GM21786 (cell line): Measurements from ENCODE around the gene LHFPL4.
"Not testable (repeated sequence)": the region's sequence is repeated elsewhere in the genome, so short reads cannot be mapped to it uniquely, and the experiment has no call there.

Experiments
- ATAC-seq: cut with Tn5 transposase; IDR thresholded peaks from one replicate; pipeline ENCODE4 v1.9.1; 2021; ENCODE audit not compliant: unreplicated experiment

LHFPL4 gene

DNA sequence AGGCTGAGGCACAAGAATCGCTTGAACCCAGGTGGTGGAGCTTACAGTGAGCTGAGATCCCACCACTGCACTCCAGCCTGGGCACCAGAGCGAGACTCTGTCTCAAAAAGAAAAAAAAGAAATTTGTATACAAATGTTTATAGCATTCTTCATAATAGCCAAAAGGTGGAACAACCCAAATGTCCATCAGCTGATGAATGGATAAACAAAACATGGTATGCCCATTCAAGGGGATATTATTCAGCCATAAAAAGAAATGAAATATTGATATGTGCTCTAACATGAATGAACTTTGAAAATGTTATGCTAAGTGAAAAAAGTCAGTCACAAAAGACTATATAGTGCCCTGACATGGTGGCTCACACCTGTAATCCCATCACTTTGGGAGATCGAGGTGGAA is 11.4 kb downstream of the LHFPL4 start:
- no peak for ATAC-seq

DNA sequence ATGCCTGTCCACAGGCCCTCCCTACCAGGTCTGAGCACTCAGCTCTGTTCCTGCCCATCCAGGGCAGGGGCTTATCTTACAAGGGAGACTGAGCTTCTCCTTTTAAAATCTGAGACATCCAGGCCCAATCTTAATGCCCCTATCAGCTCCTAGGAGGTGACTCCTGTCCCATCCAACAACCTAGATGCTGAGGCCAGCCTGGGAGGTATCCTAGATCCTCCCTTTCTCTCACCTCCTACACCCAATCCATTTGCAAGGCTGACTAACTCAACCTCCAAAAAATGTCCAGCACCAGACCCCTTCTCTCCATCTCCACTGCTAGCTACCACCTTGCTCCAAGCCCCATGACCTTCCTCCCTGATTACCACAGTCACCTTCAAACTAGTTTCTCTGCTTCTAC is 17.4 kb downstream of the LHFPL4 start:
- no peak for ATAC-seq

DNA sequence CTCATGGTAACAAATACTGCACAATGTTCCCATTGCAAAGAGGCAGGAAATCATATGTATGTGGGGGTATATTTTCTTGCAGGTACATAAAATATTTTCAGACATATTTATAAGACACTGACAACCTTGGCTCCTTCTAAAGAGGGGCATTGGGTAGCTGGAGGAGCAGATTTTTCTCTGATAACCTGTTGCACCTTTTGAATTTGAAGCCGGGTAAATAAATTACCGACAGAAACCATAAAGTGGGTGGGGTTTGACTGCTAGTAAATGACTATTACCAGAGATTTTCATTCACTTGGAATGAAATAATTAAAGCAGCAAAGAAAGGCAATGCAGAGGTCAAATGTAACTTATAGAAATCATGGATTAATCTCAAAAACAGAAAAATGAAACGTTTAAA is 19.2 kb downstream of the LHFPL4 start:
- no peak for ATAC-seq

DNA sequence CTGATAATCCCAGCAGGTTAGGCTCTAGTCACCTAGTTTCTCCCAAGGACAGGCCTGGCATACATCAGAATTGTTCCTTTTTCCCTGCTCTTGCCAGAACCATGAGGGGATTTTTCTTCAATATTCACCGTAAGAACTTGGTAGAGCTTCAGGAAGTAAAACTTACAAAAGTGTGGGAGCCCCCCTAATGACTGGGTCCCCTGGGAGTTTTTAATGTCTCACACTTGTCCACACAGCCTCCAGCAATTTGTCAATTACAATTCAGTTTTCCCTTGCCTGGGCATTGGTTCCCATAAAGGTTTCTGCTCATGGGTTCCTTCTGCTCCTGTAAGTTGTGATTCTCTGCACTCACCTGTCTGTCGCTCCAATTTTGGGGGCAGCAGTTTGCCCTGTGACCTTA is 28.5 kb downstream of the LHFPL4 start:
- no peak for ATAC-seq

DNA sequence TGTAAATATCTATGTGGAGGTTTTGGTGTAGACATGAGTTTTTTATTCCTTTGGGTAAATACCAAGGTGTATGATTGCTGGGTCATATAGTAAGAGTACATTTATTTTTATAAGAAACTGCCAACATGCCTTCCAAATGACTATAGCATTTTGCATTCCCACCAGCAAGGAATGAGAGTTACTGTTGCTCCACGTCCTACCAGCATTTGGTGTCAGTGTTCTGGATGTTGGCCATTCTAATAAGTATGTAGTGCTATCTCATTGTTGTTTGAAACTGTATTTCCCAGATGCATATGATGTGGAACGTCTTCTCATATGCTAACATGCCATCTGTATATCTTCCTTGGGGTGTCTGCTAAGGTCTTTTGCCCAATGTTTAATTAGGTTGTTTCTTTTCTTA is 38.7 kb downstream of the LHFPL4 start:
- no peak for ATAC-seq

DNA sequence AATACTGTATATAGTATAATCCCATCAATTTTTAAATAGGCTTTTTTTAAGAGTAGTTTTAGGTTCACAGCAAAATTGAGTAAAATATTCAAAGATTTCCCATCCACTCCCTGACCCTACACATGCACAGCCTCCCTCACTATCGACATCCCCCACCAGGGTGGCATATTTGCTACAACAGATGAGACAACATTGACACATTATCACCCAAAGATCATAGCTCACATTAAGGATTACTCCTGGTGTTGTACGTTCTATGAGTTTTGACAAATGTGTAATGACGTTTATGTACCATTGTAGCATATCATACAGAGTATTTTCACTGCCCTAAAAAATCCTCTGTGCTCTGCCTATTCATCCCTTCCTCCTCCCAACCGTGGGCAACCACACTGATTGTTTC is 39.3 kb downstream of the LHFPL4 start:
- ATAC-seq = no peak

DNA sequence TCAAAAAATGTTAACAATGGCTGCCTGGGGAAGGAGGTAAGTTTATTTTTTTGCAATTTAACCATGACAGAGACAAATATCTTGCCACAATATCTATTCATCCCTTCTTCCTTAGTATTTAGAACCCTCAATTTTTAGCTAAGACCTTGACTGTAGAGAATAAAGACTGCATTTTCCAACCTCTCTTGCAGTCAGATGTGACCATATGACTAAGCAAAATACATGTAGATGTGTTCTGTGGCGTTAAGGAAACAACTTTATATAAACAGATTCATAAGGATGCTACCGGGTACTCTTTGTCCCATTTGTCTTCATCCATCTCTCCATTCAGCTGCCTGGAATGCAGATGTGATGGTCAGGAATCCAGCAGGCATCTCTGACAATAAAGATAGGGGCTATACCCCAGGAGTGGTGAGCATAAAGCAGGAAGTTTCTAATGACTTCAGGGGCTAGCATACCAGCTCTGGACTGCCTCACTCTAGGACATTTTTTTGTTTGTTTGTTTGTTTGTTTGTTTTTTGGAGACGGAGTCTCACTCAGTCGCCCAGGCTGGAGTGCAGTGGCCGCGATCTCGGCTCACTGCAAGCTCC is 41.1 kb downstream of the LHFPL4 start:
- ATAC-seq = no peak

DNA sequence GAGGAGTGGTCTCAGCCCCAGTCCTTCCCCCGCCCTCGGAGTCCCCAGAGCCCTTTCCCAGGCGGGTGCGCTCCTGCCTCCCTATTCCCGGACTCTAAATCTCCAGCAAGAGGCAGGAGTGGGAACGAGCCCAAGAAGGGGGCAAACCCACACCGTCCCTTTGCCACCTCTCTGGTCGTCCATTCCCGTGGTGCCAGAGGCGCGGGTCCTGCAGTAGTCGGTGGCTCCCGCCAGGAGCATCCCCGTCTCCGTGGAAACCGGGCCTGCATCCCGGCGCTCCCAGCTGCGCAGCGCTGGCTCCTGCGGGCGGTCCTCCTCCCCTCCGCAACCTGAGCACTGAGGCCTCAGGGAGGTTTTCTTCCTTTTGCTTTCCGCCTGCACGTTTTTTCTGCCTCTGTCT is 44.8 kb downstream of the LHFPL4 start:
- ATAC-seq = no peak

DNA sequence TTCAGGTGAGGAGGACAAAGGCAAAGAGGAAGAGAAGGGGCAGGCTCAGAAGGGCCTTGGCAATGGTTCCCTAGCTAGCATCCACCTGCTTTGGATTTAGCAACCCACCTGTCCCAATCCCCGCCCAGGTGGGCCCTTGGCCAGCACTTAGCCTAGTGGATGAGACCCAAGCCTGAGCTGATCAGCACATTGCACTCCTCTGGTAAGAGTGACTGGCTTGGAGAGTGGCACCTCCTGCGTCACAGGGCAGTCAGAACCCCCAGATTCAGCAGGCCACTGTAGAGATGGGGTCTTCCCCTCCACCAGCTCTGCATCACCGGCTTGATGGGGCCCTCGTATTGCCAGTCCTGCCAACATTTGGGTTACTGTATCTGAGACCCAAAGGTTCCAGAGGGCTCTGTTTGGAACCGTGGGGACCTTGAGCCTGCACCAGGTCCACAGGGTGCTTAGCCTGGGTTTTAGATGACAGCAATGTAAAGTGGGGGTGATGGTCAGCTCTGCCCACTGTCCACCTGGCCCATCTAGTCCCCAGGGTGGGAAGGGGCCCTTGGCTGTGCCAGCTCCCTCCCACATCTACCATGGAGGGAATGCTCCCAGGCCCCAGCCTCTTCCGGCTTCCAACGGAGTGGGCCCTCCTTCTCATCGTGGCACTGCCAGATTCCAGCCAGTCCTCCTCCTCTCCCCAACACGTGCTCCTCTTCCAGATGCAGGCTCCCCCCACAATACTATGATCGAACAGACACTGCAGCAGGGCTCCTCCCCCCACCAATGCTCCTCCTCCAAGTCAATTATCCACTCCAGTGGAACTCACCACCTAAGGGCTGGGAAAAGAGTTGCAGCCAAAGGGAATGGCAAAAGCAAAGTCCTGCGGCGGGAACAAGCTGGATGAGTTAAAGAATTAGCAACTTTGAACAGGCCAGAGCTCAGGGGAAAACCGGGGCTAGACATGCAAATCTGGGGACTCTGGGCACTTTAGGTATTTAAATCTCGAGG is 45.7 kb downstream of the LHFPL4 start:
- ATAC-seq = no peak

DNA sequence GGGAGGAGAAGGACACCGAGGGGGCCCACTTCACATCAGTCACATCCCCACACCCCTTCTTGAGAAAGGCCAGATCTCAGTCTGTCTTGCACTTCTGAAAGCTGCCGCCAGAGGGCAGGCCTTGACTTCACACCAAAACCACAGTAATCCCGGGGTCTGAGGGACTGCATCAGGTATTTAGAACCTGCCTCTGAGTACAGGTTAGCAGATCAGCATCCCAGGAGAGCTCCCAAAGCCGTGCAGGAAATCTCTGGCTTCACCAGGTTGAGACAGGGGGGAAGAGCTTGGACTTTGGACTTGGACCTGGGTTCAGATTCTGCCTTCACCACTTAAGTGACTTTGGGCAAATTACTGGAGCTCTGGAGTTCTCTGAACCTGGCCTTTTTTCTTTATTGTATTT is 50.3 kb downstream of the LHFPL4 start:
- ATAC-seq = no peak

DNA sequence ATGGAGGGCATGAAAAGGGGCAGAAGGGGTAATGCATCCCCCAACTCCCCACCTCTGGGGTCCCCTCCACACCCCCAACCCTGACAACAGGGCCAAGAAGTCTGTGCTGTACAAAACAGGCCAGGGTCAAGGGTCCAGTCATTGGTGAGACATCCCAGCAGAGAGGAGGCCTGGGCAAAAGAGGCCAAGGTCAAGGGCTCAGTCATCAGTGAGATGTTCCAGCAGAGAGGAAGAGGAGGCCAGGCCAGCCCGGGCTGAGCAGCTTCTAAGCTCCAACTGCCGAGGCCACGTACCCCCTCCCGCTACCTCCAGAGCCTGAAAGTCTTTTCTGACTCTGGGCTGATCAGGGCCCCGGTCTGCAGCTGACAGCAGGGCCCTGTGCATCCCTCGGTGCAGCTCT is 52.4 kb downstream of the LHFPL4 start:
- no peak for ATAC-seq

DNA sequence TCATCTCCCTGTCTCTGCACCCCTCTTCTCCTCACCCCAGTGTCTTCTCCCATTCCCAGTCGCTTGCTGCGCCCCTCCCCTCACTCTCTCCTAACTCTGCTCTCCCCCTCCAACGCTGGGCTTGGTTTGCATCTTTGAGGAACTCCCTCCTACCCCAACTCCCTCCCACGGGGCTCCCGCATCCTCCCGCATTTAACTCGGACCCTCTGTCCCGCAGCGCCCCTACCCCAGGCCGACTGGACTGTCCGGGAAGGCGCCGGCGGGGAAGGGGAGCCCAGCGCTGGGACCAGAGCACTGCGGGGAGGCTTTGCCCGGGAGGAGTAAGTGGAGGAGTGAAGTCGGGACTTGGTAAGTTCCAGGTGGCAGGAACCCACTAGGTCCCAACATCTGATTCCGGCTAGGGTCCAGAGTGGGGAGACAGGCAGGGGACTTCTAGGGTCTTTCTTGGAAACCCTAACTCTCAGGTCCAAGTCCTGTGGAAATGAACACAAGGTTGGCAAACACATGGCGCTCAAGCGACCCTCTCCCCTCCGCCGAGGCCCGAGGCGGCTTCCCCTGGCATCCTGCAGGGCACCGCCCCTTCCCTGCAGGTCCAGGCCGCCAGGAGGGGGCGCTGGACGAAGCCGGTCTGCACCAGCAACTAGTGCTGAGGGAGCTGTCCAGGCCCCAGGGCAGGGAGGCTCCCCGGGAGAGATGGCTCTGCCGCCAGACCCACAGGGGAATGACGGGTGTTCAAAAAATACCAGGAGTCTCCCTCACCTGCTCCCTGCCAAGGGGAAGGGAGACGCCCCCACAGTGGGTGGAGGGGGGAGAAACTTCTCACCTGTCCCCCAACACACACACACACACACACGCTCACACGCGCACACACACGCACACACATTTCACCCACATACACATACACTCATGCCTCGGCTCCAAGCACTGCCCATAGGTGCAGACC is 53.2 kb downstream of the LHFPL4 start:
- ATAC-seq = no peak

DNA sequence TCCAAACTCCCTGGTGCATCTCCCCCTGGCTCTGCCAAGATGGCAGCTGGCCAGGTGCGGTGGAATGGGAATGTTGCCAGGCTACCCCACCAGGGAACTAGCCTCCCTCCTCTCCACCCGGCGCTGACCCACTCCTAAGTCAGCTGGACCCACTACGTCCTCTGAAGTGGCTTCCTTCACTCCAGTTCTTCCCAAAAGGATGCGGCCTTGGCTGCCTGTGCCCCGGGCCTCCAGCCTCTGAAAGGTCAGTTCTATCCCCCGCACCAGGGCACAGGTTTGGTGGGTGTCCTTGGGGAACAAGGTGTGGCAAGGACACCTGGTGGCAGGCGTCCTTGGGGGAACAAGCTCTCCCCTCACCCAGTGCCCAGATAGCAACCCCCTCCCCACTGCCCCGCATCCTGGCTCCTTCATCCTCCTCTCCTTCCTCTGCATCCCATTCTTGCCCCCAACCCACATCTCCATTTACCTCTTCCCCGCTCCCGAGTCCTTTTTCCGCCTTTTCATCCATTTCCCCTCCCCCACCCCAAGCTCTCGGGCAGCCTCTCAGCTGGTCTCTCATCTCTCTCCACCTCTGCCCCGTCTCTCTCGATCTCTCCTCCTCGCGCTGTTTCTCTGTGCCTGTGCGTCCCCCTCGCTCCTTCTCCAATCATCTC is 54.0 kb downstream of the LHFPL4 start:
- ATAC-seq = no peak

DNA sequence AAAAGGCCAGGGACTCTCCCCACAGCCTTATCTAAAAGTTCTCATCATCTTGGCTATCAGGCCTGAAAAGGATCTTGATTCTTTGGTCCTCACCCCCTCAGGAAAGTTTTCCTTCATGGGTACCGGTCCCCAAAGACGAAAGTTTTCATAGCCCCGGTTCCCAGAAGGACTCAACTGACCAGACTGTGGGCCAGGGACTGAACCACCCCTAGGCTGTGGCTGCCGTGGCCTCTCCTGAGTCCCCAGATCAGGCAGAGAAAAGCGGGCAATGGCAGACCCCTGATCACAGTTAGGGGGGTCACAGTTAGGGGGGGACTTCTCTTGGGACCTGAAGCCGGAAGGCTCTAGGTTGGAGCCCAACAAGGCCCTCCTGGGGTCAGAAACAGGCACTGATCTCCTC is 54.8 kb downstream of the LHFPL4 start:
- ATAC-seq = no peak

DNA sequence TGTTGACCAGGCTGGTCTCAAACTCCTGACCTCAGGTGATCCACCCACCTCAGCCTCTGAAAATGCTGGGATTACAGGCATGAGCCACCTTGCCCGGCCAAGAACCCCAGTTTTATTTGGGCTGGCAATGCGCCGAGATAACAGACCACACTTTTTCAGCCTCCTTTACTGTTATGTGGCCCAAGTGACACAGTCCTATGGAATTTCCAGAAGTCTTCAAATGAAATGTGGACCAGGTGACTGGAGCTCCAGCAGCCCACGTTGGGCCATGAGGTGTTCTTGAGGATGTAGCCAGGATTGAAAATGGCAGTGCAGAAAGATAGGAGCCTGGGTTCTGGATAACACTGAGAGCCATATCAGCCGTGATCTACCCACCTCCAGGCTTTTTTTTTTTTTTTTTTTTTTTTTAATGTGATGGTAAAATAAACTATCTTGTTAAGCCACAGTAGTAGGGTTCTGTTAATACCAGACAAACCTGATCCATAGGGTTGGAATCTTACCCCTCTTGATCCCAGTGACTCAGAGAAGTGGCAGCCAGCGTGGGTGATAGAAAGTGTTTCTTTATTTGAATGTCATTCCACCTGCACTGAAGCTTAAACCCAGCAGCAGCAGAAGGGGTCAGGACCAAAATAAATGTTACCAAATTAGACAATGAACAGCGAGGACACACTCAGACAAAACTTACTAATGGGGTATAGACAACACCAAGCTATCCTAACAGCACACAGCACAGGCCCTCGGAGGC is 55.6 kb downstream of the LHFPL4 start:
- no peak for ATAC-seq

DNA sequence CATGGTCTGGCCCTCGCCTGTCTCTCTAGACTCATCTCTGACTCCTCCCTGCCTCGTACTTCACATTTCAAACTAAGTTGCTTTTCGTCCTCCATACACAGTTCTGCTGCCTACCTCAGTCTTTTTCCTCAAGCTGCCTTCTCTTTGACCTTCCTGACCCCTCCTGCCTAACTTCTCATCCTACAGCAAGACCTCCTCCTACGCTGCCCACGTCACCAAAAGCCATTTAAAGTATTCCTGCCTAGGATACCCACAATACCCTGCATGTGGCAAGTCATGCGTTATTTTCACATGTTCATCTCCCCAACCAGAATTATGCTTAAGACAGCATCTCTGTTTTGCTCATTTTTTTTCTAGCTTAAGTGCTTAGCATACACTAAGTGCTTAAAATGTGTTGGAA is 56.7 kb downstream of the LHFPL4 start:
- no peak for ATAC-seq

DNA sequence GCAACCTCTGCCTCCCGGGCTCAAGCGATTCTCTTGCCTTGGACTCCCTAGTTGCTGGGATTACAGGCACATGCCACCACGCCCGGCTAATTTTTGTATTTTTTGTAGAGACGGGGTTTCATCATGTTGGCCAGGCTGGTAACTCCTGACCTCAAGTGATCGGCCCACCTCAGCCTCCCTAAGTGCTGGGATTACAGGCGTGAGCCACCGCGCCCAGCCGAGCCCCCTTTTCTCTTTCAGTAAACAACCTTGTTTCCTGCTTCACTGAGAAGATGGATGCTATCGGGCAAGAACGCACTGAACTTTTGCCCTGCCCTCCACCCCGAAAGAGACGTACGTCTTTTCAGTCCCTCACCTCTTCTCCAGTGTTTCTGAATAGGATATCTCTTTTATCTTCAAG is 59.6 kb downstream of the LHFPL4 start:
- ATAC-seq = not testable (repeated sequence)

DNA sequence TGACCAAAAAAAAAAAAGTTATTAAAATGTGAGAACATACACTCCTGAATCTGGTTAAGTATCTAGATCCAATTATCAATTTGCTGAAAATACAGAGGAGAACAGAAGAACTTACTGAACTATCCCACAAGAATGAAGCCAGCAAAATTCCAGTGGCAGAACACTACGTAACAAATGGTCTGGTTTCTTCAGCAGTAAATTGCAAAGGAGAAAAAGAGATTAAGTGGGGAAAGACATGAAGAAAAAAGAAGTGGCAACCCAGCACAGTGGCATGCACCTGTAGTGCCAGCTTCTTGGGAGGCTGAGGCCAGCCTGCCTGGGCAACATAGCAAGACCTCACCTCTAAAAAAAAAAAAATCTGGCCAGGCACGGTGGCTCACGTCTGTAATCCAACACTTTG is 62.1 kb downstream of the LHFPL4 start:
- no peak for ATAC-seq

DNA sequence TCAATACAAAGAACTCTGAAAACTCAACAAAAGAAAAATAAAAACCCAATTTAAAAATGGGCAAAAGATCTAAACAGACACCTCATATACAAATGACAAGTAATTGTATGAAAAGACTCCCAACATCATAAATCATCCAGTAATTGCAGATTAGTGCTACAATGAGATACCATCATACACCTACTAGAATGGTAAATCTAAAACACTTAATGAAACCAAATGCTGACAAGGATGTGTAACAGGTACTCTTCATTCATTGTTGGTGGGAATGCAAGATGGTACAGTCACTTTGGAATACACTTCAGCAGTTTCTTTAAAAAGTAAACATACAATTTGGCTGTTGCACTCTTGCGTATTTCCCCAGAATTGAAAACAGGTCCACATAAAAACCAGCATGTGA is 68.4 kb downstream of the LHFPL4 start:
- no peak for ATAC-seq

DNA sequence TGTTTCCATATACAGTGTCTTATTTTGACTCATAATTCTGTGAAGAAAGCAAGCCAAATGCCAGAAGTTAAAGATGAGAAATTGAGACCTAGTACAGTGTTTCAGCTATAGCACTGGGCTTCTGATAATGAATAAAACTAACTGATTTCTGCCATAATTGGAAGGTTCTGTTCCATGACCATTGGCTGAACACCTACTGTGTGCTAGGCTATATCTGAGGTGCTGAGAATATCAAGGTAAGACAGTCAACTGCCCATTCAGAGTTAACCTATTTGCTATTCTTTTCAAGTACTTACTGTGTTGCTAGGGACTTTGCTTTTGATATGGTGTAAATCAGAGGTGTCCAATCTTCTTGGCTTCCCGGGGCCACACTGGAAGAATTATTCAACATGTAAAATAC is 73.4 kb downstream of the LHFPL4 start:
- ATAC-seq = no peak
